GM23338 (cell line): ENCODE measurements around the gene ZCCHC17.

Experiments used
- CREB1 ChIP-seq: fragments of 250-450 bp; sonication (Bioruptor Pico); IDR thresholded peaks from 2 replicates; pipeline ENCODE4 v1.5.0; 2020; ENCODE audit warnings: low read depth, mild to moderate bottlenecking, moderate library complexity
- EZH2 ChIP-seq: fragments of 200-600 bp; sonication (generic); IDR thresholded peaks from one replicate; pipeline ENCODE4 v1.8.0; 2017; ENCODE audit warnings: antibody characterized with exemption, mild to moderate bottlenecking, low read depth; ENCODE audit not compliant: unreplicated experiment
- EZH2phosphoT487 ChIP-seq: fragments of 200-600 bp; sonication (generic); IDR thresholded peaks from one replicate; pipeline ENCODE4 v1.8.1; 2018; ENCODE audit warnings: antibody characterized with exemption; ENCODE audit not compliant: unreplicated experiment
- POLR2AphosphoS5 ChIP-seq: IDR thresholded peaks from 2 replicates; pipeline ENCODE4 v1.6.1; 2016; ENCODE audit warnings: antibody characterized with exemption, low read depth
- TF ChIP-seq, protein P1 (sequence below), 2 experiments: fragments of 200-600 bp in 1 of 2; sonication (generic) in 1 of 2; conservative IDR thresholded peaks; 2 replicates each; pipeline versions ENCODE4 v1.5.1 to v1.6.1; 2016 to 2017; ENCODE audit warnings: antibody characterized with exemption in 2 of 2, low read depth in 2 of 2, mild to moderate bottlenecking in 2 of 2, moderate library complexity in 1 of 2

DNA sequence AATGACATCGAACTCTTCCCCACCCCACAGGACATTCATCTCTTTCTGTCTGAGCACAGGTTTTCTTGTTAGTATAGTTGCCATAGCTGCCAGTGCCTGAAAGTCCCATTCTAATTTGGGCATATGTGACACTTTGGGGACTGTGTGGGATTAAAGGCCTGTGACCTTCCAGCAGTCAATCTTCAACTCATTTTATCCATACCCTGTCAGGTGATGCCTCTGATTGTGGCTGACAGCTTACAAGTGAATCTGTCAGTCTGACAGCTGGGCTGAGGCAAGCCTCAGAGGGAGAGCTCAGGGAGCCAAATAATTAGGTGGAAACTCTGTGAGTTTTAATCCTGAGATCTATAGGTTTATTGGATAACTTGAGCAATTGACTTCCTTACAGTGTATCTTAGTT is 29.6 kb downstream of the ZCCHC17 start:
- TF ChIP-seq EZH2phosphoT487 (no peak), EZH2 (no peak), CREB1 (no peak), POLR2AphosphoS5 (no peak)
- TF ChIP-seq, protein P1, sequence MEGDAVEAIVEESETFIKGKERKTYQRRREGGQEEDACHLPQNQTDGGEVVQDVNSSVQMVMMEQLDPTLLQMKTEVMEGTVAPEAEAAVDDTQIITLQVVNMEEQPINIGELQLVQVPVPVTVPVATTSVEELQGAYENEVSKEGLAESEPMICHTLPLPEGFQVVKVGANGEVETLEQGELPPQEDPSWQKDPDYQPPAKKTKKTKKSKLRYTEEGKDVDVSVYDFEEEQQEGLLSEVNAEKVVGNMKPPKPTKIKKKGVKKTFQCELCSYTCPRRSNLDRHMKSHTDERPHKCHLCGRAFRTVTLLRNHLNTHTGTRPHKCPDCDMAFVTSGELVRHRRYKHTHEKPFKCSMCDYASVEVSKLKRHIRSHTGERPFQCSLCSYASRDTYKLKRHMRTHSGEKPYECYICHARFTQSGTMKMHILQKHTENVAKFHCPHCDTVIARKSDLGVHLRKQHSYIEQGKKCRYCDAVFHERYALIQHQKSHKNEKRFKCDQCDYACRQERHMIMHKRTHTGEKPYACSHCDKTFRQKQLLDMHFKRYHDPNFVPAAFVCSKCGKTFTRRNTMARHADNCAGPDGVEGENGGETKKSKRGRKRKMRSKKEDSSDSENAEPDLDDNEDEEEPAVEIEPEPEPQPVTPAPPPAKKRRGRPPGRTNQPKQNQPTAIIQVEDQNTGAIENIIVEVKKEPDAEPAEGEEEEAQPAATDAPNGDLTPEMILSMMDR (conservative IDR thresholded peaks at IDR 0.05; ENCODE audit: low read depth in 2 of 2), result no peak
